Esophagus squamous epithelium (tissue), 4 donors: Measurements from ENCODE around the gene HTRA2.

Source experiments
- POLR2A ChIP-seq, 4 donors: fragments of 450-650 bp; IDR thresholded peaks; one replicate each; pipeline ENCODE4 v1.6.1; 2017; ENCODE audit warnings: antibody characterized with exemption in 4 of 4, mild to moderate bottlenecking in 4 of 4, moderate library complexity in 3 of 4
- TF ChIP-seq, protein P1 (sequence below), 6 experiments: fragments of 450-650 bp in 4 of 6; fragments of 200-600 bp in 2 of 6; sonication (generic) in 2 of 6; IDR thresholded peaks; one replicate each; pipeline ENCODE4 v1.5.1; 2016 to 2019; ENCODE audit warnings: antibody characterized with exemption in 6 of 6, mild to moderate bottlenecking in 4 of 6, moderate library complexity in 4 of 6

DNA sequence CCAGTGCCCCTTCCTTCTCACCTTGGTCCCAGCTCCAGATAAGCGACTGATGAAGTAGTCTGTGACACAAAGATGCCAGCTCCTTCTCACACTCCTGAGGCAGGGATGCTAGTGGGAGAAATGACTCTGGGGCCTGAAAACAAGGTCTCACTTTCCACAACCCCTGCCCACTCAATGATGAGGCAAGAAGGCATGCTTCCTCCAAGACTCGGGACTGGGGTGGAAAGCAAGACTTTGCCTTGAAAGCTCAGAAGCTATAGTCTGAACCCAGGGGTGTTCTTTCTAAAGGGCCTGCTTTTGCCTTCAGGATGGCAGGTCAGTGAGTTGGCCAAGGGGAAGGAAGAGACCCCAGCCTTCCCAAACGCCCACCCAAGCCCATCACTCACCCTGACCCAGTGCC lies 48.3 kb upstream of the HTRA2 start:
- TF ChIP-seq, protein P1, sequence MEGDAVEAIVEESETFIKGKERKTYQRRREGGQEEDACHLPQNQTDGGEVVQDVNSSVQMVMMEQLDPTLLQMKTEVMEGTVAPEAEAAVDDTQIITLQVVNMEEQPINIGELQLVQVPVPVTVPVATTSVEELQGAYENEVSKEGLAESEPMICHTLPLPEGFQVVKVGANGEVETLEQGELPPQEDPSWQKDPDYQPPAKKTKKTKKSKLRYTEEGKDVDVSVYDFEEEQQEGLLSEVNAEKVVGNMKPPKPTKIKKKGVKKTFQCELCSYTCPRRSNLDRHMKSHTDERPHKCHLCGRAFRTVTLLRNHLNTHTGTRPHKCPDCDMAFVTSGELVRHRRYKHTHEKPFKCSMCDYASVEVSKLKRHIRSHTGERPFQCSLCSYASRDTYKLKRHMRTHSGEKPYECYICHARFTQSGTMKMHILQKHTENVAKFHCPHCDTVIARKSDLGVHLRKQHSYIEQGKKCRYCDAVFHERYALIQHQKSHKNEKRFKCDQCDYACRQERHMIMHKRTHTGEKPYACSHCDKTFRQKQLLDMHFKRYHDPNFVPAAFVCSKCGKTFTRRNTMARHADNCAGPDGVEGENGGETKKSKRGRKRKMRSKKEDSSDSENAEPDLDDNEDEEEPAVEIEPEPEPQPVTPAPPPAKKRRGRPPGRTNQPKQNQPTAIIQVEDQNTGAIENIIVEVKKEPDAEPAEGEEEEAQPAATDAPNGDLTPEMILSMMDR (IDR thresholded peaks at IDR 0.05), result no peak
- no peak for TF ChIP-seq POLR2A (IDR thresholded peaks at IDR 0.05)
